Stimulated activated effector memory CD8-positive, alpha-beta T cell treated with anti-CD3 and anti-CD28 coated beads, Interleukin-12 subunit alpha, Interleukin-12 subunit beta, amount 100 ng/mL, for 72 hours (primary cell): Measurements from ENCODE around the gene MLIP.
A peak's percentile ranks its signal among the peaks of the same experiment; 100 is the strongest.

Source experiments
- ATAC-seq: fragments of 150-1000 bp; cut with Tn5 transposase; 2 replicates; pipeline ENCODE4 v1.10.0; 2021
- DNase-seq, 2 donors: peaks; one replicate each; pipeline ENCODE4 v3.0.0; 2021 to 2022; ENCODE audit warnings: low spot score in 2 of 2
- H3K27ac Mint-ChIP-seq: one replicate; pipeline ENCODE4 v1.8.0; 2022; ENCODE audit warnings: mild to moderate bottlenecking, mixed read lengths
- H3K36me3 Mint-ChIP-seq: one replicate; pipeline ENCODE4 v1.8.0; 2022; ENCODE audit warnings: mild to moderate bottlenecking, mixed read lengths
- H3K4me1 Mint-ChIP-seq: one replicate; pipeline ENCODE4 v1.8.0; 2022; ENCODE audit warnings: mixed read lengths
- H3K4me3 Mint-ChIP-seq: one replicate; pipeline ENCODE4 v1.8.0; 2022; ENCODE audit warnings: mild to moderate bottlenecking, mixed read lengths
- H3K9me3 Mint-ChIP-seq: one replicate; pipeline ENCODE4 v1.8.0; 2022; ENCODE audit warnings: mixed read lengths

The MLIP gene

DNA sequence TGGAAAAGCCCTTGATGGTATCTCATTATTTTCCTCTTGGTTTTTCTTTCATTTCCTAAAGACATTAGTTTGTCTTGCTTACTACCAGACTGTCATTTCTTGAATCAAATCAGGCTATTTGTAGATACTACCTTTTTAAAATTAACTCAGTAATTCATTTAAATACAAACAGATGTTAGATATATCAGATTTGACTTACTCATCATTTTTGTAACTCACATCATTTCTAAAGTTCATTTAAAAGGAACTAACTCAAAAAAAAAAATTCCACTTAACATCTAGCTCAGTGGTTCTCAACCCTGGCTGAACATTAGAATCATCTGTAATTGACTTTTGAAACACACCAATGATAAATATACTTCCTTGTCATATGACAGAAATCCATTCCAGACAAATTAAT, 148.8 kb downstream of the MLIP start:
- Mint-ChIP-seq H3K9me3 (peaks cover 4% of the 10 kb centered on the region), H3K4me3 (no peak overlapping the region), H3K36me3 (no peaks in the 10 kb centered on the region), H3K27ac (no peak overlapping the region), H3K4me1 (no peaks in the 10 kb centered on the region)
- no peak for DNase-seq
- ATAC-seq, result no peak

DNA sequence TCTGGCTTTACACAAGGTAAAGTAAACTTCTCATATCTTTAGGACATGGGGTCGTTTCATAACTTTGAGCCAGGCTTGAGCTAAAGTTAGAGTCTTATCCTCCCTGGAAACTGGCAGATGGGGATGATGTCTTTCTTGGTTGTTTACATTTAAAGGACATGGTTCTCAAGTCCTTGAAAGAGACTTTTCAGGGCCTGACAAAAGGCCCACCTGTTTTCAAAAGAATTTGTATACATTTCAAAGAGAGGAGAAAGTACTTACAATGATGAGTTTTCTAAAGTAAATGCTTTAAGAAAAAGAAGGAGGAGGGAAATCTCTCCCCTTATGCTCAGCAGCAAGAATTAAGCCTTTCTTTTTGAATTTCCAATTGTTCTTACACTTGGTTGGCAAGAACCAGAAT, 151.3 kb downstream of the MLIP start:
- no peak for ATAC-seq
- H3K4me1 Mint-ChIP-seq, result no peaks in the 10 kb centered on the region
- no peaks in the 10 kb centered on the region for H3K36me3 Mint-ChIP-seq
- no peak for DNase-seq
- peaks cover 3% of the 10 kb centered on the region for H3K9me3 Mint-ChIP-seq
- no peak overlapping the region for H3K27ac Mint-ChIP-seq
- no peak overlapping the region for H3K4me3 Mint-ChIP-seq

DNA sequence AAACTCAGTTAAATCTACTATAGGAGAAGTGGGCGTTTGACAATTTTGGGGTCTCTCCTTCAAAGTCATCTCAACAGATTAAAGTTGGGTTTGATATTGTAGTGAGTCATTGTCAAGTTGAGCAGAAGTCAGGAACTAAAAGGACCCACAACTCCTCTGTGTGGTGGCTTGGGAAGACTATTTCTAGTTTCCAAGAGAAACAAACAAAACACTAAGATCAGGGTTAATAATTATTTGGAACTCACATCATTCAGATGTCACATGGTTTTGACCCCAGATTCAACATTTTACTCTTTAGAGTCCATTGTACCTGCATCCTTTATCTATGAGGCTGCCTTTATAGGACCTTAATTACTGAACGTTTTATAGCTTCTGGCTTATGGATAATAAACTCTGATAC, 151.7 kb downstream of the MLIP start:
- Mint-ChIP-seq H3K4me3 (no peak overlapping the region), H3K4me1 (no peaks in the 10 kb centered on the region), H3K9me3 (peaks cover 3% of the 10 kb centered on the region), H3K27ac (no peak overlapping the region), H3K36me3 (no peaks in the 10 kb centered on the region)
- ATAC-seq, result no peak
- no peak for DNase-seq

DNA sequence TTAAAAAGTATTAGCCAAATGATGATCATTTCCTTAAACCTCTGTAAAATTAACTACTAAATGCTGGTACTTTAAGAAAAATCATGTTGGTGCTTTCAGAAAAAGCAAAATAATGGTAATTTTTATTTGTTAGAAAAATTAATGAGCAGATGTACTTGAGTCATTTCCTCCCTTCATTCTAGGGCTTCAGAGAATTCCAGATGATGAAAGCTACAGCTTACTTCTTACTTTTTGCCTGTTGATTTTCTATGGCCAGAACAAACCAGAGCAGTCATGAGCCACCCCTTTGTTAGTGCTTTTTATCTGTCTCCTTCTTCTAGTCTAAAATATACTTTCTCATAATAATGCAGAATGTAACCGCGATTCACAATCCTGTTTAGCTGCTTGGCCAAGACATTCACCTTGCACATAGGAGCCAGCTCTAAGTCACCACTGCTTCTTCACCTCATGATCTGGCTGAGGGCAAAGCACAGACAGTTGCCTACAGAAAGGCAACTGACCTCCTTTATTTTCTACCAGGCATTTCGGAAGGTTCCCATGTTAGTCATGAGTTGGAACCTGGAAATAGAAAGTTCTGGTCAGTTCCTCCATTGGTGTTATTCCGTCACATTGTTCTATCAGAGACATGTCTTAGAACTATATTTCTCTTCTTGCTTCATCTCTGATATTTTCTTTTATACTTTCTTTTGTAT, 153.5 kb downstream of the MLIP start:
- ATAC-seq, result no peak
- no peak overlapping the region for H3K27ac Mint-ChIP-seq
- no peaks in the 10 kb centered on the region for H3K36me3 Mint-ChIP-seq
- H3K4me1 Mint-ChIP-seq, result no peaks in the 10 kb centered on the region
- H3K9me3 Mint-ChIP-seq, result peaks cover 6% of the 10 kb centered on the region
- H3K4me3 Mint-ChIP-seq, result no peak overlapping the region
- DNase-seq, result no peak

- ATAC-seq (no peak), DNase-seq (no peak)
- H3K4me1 Mint-ChIP-seq, result no peaks in the 10 kb centered on the region
- no peak overlapping the region for H3K4me3 Mint-ChIP-seq
- no peaks in the 10 kb centered on the region for H3K36me3 Mint-ChIP-seq
- no peak overlapping the region for H3K27ac Mint-ChIP-seq
- H3K9me3 Mint-ChIP-seq, result peaks cover 5% of the 10 kb centered on the region
These were observed 155.2 kb downstream of the MLIP start for GRCh38 chr6:54266400-54266923.

DNA sequence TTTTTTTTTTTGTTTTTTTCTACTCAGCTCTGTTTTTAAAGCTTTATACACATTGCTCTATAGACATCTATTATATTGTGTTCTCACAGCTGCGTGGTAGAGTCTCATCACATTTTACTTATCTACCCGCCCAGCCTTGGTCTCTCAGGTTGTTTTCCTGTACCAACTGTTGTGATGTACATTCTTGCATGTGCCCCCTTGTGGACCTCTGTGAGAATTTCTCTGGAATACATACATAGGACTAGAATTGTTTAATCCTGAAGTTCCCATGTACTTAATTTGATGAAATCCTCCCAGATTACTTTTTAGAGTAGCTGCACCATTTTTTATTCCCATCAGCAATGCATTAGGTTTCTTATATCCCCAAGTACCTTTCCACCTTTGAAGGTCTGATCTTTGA, 156.6 kb downstream of the MLIP start:
- DNase-seq (no peak), ATAC-seq (no peak)
- no peak overlapping the region for H3K27ac Mint-ChIP-seq
- H3K9me3 Mint-ChIP-seq, result peaks cover 7% of the 10 kb centered on the region
- no peaks in the 10 kb centered on the region for H3K4me1 Mint-ChIP-seq
- H3K36me3 Mint-ChIP-seq, result no peaks in the 10 kb centered on the region
- H3K4me3 Mint-ChIP-seq, result no peak overlapping the region

- Mint-ChIP-seq H3K4me3 (no peak overlapping the region), H3K4me1 (no peaks in the 10 kb centered on the region), H3K36me3 (no peaks in the 10 kb centered on the region), H3K27ac (no peak overlapping the region), H3K9me3 (peaks cover 17% of the 10 kb centered on the region)
- ATAC-seq (no peak), DNase-seq (no peak)
These were observed 162.1 kb downstream of the MLIP start for GRCh38 chr6:54273214-54273820.

- H3K4me1 Mint-ChIP-seq, result no peaks in the 10 kb centered on the region
- no peaks in the 10 kb centered on the region for H3K36me3 Mint-ChIP-seq
- no peak overlapping the region for H3K4me3 Mint-ChIP-seq
- no peak overlapping the region for H3K27ac Mint-ChIP-seq
- H3K9me3 Mint-ChIP-seq, result peaks cover 14% of the 10 kb centered on the region
- DNase-seq (no peak), ATAC-seq (no peak)
These were observed 163.1 kb downstream of the MLIP start for GRCh38 chr6:54274383-54274782.

GRCh38 chr6:54282186-54282585, 170.9 kb downstream of the MLIP start:
- ATAC-seq (no peak), DNase-seq (no peak)
- Mint-ChIP-seq H3K27ac (no peak overlapping the region), H3K9me3 (peaks cover 14% of the 10 kb centered on the region), H3K4me1 (no peaks in the 10 kb centered on the region), H3K4me3 (no peak overlapping the region), H3K36me3 (no peaks in the 10 kb centered on the region)

DNA sequence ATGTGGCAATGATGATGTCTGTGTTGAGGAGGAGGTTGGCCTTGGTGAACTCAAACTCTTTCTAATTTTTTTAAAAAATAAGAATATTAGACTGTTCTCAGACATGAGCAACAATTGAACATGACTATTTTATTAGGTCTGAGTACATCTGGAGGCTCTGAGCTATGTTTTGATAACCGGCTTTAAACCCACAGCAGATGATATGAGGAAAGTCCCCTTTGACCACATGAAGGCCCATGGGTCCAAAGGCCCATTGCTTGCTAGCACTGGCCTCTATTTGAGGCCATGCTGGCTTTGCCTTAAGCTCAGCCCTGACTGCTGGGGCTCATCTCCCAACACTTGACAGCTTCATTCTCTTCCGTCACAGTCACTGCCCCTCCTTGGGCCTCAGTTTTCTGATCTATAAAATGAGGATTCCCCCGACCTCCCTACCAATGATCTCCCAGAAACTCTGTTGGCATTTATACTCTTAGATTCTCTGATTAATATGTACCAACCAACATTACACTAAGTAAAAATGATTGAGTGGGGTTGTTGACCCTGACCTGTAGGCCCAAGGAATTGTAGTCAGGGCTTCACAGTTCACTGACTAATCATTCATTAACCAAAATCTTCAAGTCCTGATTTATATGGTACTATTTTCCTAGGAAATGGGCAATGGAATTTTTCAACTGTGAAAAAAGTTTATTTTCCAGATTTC, 173.1 kb downstream of the MLIP start:
- no peaks in the 10 kb centered on the region for H3K4me1 Mint-ChIP-seq
- H3K4me3 Mint-ChIP-seq, result no peak overlapping the region
- DNase-seq (no peak), ATAC-seq (no peak)
- no peak overlapping the region for H3K27ac Mint-ChIP-seq
- no peaks in the 10 kb centered on the region for H3K36me3 Mint-ChIP-seq
- H3K9me3 Mint-ChIP-seq, result peaks cover 15% of the 10 kb centered on the region

DNA sequence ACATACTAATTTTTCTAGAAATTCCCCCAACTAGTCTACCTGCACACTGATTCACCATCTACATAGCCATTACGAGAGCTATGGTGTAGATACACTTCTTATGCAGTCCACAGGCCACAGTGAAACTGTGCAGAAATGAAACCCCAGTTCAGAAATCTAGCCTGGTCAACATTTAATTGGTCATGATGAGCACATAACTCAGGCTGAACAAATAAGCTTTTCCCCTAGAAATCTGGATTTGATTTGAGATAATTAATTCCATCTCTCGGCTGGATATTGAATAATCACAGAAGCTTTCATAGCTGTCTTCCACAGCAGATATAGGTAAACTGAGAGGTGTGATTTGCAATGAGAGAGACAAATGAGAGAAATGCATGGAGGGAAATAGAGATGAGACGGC, 174.4 kb downstream of the MLIP start:
- Mint-ChIP-seq H3K4me1 (no peaks in the 10 kb centered on the region), H3K36me3 (no peaks in the 10 kb centered on the region), H3K27ac (no peak overlapping the region), H3K4me3 (no peak overlapping the region), H3K9me3 (peaks cover 15% of the 10 kb centered on the region)
- DNase-seq, result no peak
- no peak for ATAC-seq

DNA sequence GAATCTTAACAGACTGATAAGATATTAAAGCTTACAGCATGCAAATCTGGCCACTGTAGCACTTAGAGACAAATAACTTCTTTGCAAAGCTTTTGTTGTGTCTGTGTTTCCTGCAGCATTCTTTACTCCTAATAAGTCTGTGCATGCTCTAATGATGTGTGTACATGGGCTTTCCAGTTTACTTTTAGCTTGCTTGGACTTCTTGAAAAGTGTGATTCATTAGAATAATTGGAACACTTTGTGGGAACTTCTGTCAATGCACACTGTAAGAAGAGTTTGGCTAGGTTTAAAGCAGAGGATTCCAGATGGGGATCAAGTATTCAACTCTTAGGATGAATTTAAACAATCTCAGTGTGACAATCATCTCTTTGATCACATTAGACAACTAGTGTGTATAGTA, 174.9 kb downstream of the MLIP start:
- Mint-ChIP-seq H3K4me1 (no peaks in the 10 kb centered on the region), H3K4me3 (no peak overlapping the region), H3K27ac (no peak overlapping the region), H3K9me3 (peaks cover 15% of the 10 kb centered on the region), H3K36me3 (no peaks in the 10 kb centered on the region)
- ATAC-seq (no peak), DNase-seq (no peak)

GRCh38 chr6:54288474-54288873, 177.2 kb downstream of the MLIP start:
- H3K27ac Mint-ChIP-seq, result no peak overlapping the region
- no peak for DNase-seq
- ATAC-seq, result no peak
- no peaks in the 10 kb centered on the region for H3K36me3 Mint-ChIP-seq
- H3K4me1 Mint-ChIP-seq, result no peaks in the 10 kb centered on the region
- H3K9me3 Mint-ChIP-seq, result peaks cover 15% of the 10 kb centered on the region
- H3K4me3 Mint-ChIP-seq, result no peak overlapping the region

- no peaks in the 10 kb centered on the region for H3K4me1 Mint-ChIP-seq
- no peak for ATAC-seq
- peaks cover 15% of the 10 kb centered on the region for H3K9me3 Mint-ChIP-seq
- no peaks in the 10 kb centered on the region for H3K36me3 Mint-ChIP-seq
- DNase-seq, result no peak
- H3K27ac Mint-ChIP-seq, result no peak overlapping the region
- H3K4me3 Mint-ChIP-seq, result no peak overlapping the region
These were observed 178.2 kb downstream of the MLIP start for GRCh38 chr6:54289426-54289825.

DNA sequence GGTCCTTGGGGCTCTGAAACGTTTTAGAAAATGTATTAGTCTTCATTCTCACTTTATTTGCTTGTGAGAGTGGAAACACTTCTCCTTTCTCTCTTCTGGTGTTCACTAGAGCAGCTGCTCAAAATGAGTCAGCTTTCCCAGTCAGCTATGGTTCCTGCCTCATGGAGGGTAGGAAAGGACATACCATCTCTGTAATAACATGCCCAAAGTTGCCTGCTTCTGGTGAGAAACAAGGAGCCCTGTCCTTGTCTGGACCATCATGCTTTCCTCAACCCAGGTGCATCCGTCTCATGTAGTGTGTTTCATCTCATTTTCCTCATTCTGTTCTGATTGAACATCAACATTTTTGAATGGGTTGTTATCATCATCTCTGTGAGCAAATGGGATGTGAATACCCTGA, 179.9 kb downstream of the MLIP start:
- peaks cover 19% of the 10 kb centered on the region for H3K9me3 Mint-ChIP-seq
- no peak for ATAC-seq

GRCh38 chr6:54291738-54292137, 180.5 kb downstream of the MLIP start:
- Mint-ChIP-seq H3K4me1 (no peaks in the 10 kb centered on the region), H3K4me3 (no peak overlapping the region), H3K27ac (no peak overlapping the region), H3K36me3 (no peaks in the 10 kb centered on the region), H3K9me3 (peaks cover 21% of the 10 kb centered on the region)
- DNase-seq (no peak), ATAC-seq (peak; percentile 78)

More for the DNA sequence above, 179.9 kb downstream of the MLIP start:
- Mint-ChIP-seq H3K4me1 (no peaks in the 10 kb centered on the region), H3K4me3 (no peak overlapping the region), H3K36me3 (no peaks in the 10 kb centered on the region), H3K27ac (no peak overlapping the region)
- no peak for DNase-seq
